ENCODE measurements around the gene LRRC38.
A peak's percentile ranks its signal among the peaks of the same experiment; 100 is the strongest.

Gene LRRC38

DNA sequence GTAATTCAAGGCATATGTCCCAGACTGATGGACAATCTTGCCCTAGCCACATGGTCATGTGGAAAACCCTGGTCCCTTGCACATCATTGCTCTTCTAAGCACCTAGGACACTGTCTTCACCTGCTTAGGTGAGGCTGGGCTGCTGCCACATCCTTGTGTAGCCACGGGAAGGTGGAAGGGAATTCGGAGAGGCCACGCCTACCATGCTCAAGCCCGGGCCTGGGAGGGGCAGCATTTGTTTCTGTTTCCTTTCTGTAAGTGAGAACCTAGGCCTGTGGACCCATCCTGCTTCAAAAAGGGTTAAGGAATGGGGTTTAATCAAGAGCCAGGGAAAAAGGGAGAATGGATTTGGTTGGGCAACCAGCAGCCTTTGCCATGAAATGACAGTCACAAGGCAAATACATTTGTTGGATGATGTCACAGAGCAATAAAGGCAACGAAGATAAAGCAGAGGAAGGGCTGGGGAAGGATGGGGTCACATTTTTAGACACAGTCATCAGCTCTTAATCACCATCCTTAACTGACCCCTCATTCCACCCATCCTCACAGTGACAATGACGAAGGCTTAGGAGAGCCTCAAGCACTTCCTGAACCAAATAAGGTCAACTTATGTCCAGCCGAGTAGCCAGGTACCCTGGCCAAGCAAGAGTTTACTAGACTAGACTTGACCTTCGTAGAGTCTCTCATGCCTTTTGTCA lies 10.1 kb upstream of the LRRC38 start:
- TF ChIP-seq, protein P1, sequence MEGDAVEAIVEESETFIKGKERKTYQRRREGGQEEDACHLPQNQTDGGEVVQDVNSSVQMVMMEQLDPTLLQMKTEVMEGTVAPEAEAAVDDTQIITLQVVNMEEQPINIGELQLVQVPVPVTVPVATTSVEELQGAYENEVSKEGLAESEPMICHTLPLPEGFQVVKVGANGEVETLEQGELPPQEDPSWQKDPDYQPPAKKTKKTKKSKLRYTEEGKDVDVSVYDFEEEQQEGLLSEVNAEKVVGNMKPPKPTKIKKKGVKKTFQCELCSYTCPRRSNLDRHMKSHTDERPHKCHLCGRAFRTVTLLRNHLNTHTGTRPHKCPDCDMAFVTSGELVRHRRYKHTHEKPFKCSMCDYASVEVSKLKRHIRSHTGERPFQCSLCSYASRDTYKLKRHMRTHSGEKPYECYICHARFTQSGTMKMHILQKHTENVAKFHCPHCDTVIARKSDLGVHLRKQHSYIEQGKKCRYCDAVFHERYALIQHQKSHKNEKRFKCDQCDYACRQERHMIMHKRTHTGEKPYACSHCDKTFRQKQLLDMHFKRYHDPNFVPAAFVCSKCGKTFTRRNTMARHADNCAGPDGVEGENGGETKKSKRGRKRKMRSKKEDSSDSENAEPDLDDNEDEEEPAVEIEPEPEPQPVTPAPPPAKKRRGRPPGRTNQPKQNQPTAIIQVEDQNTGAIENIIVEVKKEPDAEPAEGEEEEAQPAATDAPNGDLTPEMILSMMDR (IDR thresholded peaks at IDR 0.05; ENCODE audit: extremely low read depth, insufficient read depth, missing control alignments) = no peak
- in situ Hi-C loops (cut with MboI; ENCODE audit: low pct_unique_long_range_greater_than_20kb, low sequenced_read_pairs, unreplicated experiment) = no loop called here
- no peak for DNase-seq (ENCODE audit: low spot score)

DNA sequence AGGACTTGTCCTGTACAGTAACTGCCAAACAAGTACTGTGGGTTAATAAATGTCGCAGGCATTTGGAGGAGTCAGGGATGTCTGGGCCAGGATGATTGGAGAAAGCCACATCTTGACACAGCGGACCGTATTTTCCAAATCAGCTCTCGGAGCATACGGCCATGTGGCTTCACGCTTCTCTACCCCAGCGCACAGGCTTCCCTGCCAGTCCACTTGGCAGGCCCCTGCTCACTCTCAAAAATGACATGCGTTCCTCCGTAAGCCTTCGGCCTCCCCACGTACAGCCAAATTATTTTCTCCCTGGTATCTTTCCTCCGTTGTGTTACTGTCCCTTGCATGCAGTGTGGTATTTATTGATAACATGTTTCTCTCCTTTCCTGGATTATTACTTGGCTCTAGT lies 7.2 kb upstream of the LRRC38 start:
- TF ChIP-seq, protein P1 (IDR thresholded peaks at IDR 0.05; ENCODE audit: extremely low read depth, insufficient read depth, missing control alignments) = no peak

DNA sequence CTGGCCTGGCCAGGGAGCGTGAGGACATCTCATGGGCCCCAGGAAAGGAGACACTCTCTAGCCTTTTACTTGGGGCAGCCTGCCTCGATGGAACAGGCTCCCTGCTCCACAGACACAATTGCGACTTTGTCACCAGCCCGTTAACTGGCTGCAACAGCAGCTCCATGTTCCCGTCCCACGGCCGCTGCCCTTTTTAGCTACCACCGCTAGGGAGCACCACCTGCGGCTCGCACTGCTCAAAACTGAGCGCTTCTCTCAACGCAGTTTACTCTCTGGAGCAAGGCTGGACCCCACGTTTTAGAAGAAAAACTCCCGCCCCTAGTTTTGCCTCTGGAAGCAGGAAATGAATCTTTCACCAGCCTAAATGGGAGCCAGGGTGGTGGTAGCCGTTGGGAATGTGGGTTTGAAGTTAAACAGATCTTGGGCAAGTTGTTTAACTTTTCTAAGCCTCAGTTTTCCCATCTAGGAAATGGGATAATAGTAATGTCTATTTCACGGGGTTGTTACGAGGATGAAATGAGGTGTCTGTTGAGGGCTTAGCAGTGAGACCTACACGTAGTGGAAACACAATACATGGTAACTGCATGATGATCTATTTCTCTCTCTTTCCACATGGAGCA lies 3.5 kb upstream of the LRRC38 start:
- in situ Hi-C loops (cut with MboI; ENCODE audit: low pct_unique_long_range_greater_than_20kb, low sequenced_read_pairs, unreplicated experiment) = no loop called here
- TF ChIP-seq, protein P1 (IDR thresholded peaks at IDR 0.05; ENCODE audit: extremely low read depth, insufficient read depth, missing control alignments) = peak; percentile 66
- DNase-seq (ENCODE audit: low spot score) = peak; percentile 45

More for the DNA sequence above, 7.2 kb upstream of the LRRC38 start:
- in situ Hi-C loops (cut with MboI; ENCODE audit: low pct_unique_long_range_greater_than_20kb, low sequenced_read_pairs, unreplicated experiment) = no loop called here
- no peak for DNase-seq (ENCODE audit: low spot score)

DNA sequence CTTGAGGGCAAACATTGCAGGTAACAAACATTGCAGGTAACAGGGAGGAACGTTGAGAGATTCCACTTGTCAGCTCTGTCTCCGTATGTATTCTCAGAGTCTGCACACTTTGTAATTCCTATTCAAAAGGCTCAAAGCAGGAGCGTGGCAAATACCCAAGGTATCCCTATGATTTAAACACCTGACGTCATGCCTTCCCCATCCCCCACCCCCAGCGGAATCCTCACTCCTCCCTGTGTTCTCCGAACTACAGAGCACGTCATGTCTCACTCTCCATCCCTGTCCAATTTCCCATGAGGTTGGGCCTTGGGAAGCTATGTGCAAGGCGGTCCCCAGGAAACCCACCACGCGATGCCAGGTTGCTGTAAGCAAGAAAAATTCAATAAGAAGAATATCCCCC lies 2.8 kb upstream of the LRRC38 start:
- TF ChIP-seq, protein P1 (IDR thresholded peaks at IDR 0.05; ENCODE audit: extremely low read depth, insufficient read depth, missing control alignments) = no peak
- in situ Hi-C loops (cut with MboI; ENCODE audit: low pct_unique_long_range_greater_than_20kb, low sequenced_read_pairs, unreplicated experiment) = no loop called here
- no peak for DNase-seq (ENCODE audit: low spot score)

DNA sequence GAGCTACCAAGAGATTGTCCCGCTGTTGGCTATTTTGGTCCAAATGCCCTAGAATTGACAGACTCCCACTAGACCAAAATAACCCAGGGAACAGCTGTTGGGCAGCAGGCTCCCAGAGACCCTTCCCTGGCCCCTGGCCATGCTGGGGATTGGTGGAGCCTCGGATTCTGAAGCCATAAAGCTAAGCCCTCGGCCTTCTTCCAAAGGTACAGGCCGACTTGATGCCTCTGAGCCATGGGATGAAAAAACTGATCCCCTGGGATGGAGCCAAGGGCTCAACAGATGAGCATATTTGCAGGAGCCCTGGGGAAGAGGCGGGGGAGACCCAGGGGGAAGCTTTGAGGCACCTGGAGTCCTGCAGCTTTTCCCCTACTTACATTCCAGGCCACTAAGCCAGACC lies 1.0 kb upstream of the LRRC38 start:
- DNase-seq (ENCODE audit: low spot score) = no peak
- in situ Hi-C loops (cut with MboI; ENCODE audit: low pct_unique_long_range_greater_than_20kb, low sequenced_read_pairs, unreplicated experiment) = no loop called here
- TF ChIP-seq, protein P1 (IDR thresholded peaks at IDR 0.05; ENCODE audit: extremely low read depth, insufficient read depth, missing control alignments) = no peak

DNA sequence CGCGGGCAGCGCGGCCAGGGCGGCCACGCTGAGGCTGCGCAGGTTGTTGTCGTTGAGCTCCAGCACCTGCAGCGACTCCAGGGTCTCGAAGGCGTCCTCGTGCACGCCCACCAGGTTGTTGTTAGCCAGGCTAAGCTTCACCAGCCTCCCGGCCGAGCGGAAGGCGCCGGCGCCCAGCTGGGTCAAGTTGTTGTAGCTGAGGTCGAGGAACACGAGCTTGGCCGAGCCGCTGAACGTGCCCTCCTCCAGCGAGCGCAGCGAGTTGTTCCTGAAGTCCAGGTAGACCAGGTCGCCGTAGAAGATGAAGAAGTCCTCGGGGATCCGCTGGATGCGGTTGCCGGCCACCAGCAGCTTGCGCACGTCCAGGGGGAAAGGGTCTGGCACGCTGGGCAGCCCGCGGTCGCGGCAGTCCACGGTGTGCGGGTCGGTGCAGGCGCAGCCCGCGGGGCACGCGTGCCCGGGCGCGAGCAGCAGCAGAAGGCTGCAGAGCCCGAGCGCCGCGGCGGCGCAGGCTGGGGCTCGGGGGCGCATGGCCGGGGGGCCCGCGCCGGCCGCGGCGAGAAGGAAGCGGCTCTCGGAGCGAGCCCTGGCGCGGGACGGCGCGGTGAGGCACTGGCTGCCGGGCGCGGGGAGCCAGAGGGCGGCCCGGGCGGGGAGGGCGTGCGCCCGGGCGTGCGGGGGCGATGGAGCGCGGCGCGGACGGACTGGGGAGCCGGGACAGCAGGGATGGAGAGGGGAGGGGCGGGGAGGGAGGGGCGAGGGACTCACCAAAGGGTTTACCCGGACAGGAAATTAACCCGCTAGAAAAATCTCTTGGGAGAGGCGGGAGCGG lies 524 bp downstream of the LRRC38 start:
- DNase-seq (ENCODE audit: low spot score) = no peak
- in situ Hi-C loops (cut with MboI; ENCODE audit: low pct_unique_long_range_greater_than_20kb, low sequenced_read_pairs, unreplicated experiment) = no loop called here
- TF ChIP-seq, protein P1 (IDR thresholded peaks at IDR 0.05; ENCODE audit: extremely low read depth, insufficient read depth, missing control alignments) = no peak

All from GM13977 (cell line).